ENCODE measurements around the gene PPFIA4.

DNA sequence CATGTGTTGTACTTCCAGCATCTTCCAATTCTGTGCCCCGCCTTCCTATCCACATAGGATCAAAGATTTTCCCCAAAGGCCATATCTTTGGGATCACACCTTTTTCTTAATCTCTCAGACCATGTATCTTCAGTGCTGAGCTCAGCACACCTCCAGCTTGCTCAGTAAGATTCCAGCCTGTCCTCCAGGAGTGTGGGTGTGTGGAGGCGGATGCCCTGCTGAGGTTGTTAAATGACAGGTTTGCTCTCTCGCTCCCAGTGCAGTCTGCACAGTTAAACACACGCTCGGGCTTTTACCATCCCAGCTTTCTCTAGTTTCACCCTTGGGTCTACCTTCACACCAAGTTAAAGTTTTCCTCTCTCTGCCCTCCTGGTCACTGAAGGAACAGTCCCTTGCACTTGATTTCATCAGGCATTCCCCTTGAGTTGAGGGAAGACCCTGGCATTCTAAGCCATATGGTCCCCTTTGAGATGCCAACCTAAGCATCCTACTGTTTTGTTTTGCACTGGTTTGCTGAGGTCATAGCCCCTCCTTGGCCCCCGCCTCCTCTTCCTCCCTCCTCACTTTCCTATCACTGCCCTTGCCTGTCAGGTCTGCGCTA is 45.8 kb downstream of the PPFIA4 start:
- no peak for TF ChIP-seq EZH2 (IDR thresholded peaks at IDR 0.05; ENCODE audit: low read length, unreplicated experiment)
- TF ChIP-seq, protein P1, sequence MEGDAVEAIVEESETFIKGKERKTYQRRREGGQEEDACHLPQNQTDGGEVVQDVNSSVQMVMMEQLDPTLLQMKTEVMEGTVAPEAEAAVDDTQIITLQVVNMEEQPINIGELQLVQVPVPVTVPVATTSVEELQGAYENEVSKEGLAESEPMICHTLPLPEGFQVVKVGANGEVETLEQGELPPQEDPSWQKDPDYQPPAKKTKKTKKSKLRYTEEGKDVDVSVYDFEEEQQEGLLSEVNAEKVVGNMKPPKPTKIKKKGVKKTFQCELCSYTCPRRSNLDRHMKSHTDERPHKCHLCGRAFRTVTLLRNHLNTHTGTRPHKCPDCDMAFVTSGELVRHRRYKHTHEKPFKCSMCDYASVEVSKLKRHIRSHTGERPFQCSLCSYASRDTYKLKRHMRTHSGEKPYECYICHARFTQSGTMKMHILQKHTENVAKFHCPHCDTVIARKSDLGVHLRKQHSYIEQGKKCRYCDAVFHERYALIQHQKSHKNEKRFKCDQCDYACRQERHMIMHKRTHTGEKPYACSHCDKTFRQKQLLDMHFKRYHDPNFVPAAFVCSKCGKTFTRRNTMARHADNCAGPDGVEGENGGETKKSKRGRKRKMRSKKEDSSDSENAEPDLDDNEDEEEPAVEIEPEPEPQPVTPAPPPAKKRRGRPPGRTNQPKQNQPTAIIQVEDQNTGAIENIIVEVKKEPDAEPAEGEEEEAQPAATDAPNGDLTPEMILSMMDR (conservative IDR thresholded peaks at IDR 0.05; ENCODE audit: low read depth, low read length): no peak

Data from PC-3 (cell line).